ENCODE measurements around the gene AKAP9. TPM values are rescaled to one million over a fixed set of nuclear protein-coding genes. Genes with fewer than 3 reads are reported as not detected.
A peak's percentile ranks its signal among the peaks of the same experiment; 100 is the strongest.
"Not testable (repeated sequence)": the region's sequence is repeated elsewhere in the genome, so short reads cannot be mapped to it uniquely, and the experiment has no call there.

The AKAP9 gene
- total RNA-seq, 1 donor from 2014 or later, result 119 TPM

DNA sequence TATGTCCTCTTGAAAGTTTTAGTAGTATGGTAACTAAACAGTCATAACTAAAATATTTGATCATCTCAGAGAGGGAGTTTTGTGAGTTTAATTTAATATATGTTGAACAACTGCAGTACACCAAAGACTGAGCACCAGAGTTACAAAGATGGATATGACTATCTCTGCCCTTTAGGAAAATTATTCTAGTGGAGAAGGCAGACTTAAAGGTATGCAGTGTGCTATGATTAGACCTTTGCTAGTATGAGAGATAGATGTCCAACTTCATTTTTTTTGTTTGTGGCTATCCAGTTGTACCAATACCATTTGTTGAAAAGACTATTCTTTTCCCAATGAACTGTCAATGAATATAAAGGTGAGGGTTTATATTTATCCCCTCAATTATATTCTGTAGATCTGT is 33.4 kb downstream of the AKAP9 start:
- TF ChIP-seq, protein P1, sequence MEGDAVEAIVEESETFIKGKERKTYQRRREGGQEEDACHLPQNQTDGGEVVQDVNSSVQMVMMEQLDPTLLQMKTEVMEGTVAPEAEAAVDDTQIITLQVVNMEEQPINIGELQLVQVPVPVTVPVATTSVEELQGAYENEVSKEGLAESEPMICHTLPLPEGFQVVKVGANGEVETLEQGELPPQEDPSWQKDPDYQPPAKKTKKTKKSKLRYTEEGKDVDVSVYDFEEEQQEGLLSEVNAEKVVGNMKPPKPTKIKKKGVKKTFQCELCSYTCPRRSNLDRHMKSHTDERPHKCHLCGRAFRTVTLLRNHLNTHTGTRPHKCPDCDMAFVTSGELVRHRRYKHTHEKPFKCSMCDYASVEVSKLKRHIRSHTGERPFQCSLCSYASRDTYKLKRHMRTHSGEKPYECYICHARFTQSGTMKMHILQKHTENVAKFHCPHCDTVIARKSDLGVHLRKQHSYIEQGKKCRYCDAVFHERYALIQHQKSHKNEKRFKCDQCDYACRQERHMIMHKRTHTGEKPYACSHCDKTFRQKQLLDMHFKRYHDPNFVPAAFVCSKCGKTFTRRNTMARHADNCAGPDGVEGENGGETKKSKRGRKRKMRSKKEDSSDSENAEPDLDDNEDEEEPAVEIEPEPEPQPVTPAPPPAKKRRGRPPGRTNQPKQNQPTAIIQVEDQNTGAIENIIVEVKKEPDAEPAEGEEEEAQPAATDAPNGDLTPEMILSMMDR (IDR thresholded peaks at IDR 0.05; ENCODE audit: unreplicated experiment), result no peak
- no peak overlapping the region for H3K4me3 Mint-ChIP-seq
- H3K27me3 Mint-ChIP-seq (ENCODE audit: low read depth), result no peaks in the 10 kb centered on the region
- no peaks in the 10 kb centered on the region for H3K9me3 Mint-ChIP-seq
- peaks cover 6% of the 10 kb centered on the region for H3K4me1 Mint-ChIP-seq
- no peak overlapping the region for H3K27ac Mint-ChIP-seq
- H3K36me3 Mint-ChIP-seq, result peaks cover 20% of the 10 kb centered on the region
- no peak for DNase-seq (ENCODE audit: low spot score in 2 of 2, unreplicated experiment in 2 of 2)

DNA sequence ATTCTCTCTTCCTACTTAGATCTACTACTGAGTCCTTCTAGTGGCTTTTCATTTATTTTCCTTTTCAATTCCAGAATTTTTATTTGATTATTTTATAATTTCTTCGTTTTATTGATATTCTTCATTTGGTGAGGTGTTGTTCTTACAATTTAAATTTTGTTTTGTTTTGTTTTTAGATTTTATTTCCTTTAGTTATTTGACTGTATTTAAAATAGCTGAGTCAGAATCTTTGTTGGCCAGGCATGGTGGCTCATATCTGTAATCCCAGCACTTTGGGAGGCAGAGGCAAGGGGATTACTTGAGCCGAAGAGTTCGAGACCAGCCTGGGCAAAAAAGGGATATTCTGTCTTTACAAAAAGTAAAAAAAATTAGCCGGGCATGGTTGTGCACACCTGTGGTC is 36.1 kb downstream of the AKAP9 start:
- no peaks in the 10 kb centered on the region for H3K4me1 Mint-ChIP-seq

DNA sequence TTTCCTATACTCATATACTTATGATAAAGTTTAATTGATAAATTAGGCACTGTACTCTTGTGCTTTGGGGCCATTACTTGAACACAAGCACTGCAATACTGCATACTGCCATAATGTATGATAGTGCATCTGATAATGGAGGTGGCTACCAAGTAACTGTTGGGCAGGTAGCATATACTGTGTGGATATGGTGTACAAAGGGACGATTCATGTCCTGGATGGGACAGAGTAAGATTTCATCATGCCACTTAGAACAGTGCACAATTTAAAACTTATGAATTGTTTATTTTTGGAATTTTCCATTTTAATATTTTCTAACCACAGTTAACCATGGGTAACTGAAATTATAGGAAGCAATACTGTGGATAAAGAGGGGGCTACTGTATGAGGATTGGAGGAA is 38.9 kb downstream of the AKAP9 start:
- Mint-ChIP-seq H3K4me1 (no peaks in the 10 kb centered on the region), H3K27ac (peak overlapping the region; percentile 53), H3K36me3 (peaks cover 33% of the 10 kb centered on the region), H3K27me3 (ENCODE audit: low read depth) (no peaks in the 10 kb centered on the region), H3K4me3 (no peak overlapping the region), H3K9me3 (peaks cover 16% of the 10 kb centered on the region)
- no peak for DNase-seq (ENCODE audit: low spot score in 2 of 2, unreplicated experiment in 2 of 2)
- TF ChIP-seq, protein P1 (IDR thresholded peaks at IDR 0.05; ENCODE audit: unreplicated experiment), result no peak

More for the DNA sequence above, 36.1 kb downstream of the AKAP9 start:
- Mint-ChIP-seq H3K9me3 (no peaks in the 10 kb centered on the region), H3K4me3 (no peak overlapping the region), H3K27me3 (ENCODE audit: low read depth) (no peaks in the 10 kb centered on the region), H3K36me3 (peaks cover 15% of the 10 kb centered on the region), H3K27ac (no peak overlapping the region)
- DNase-seq (ENCODE audit: low spot score in 2 of 2, unreplicated experiment in 2 of 2), result no peak
- TF ChIP-seq, protein P1 (IDR thresholded peaks at IDR 0.05; ENCODE audit: unreplicated experiment), result no peak

DNA sequence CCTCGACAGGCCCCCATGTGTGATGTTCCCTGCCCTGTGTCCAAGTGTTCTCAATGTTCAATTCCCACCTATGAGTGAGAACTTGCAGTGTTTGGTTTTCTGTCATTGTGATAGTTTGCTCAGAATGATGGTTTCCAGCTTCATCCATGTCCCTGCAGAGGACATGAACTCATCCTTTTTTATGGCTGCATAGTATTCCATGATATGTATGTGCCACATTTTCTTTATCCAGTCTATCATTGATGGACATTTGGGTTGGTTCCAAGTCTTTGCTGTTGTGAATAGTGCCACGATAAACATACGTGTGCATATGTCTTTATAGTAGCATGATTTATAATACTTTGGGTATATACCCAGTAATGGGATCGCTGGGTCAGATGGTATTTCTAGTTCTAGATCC is 41.7 kb downstream of the AKAP9 start:
- Mint-ChIP-seq H3K36me3 (peaks cover 47% of the 10 kb centered on the region), H3K9me3 (peaks cover 21% of the 10 kb centered on the region)
- DNase-seq (ENCODE audit: low spot score in 2 of 2, unreplicated experiment in 2 of 2); H3K27ac Mint-ChIP-seq; H3K4me1 Mint-ChIP-seq; H3K4me3 Mint-ChIP-seq; H3K27me3 Mint-ChIP-seq (ENCODE audit: low read depth): not testable (repeated sequence)

DNA sequence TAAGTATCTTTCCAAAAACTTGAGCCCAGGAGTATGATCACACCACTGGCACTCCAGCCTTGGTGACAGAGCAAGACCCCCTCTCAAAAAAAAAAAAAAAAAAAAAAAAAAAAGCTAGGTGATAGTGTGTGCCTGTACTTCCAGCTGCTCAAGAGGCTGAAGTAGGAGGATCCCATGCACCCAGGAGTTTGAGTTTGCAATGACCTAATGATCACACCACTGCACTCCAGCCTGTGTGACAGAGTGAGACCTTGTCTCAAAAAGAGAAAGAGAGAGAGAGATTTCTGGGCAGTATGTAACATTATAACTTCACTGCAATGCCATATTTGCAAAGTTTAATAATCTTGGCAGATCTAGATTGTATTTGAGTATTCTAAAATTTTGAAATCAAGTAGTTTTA is 47.6 kb downstream of the AKAP9 start:
- no peaks in the 10 kb centered on the region for H3K4me1 Mint-ChIP-seq
- no peak overlapping the region for H3K27ac Mint-ChIP-seq
- peaks cover 17% of the 10 kb centered on the region for H3K9me3 Mint-ChIP-seq
- no peak for DNase-seq (ENCODE audit: low spot score in 2 of 2, unreplicated experiment in 2 of 2)
- TF ChIP-seq, protein P1 (IDR thresholded peaks at IDR 0.05; ENCODE audit: unreplicated experiment), result no peak
- H3K4me3 Mint-ChIP-seq, result no peak overlapping the region
- peaks cover 45% of the 10 kb centered on the region for H3K36me3 Mint-ChIP-seq
- H3K27me3 Mint-ChIP-seq (ENCODE audit: low read depth), result no peaks in the 10 kb centered on the region

DNA sequence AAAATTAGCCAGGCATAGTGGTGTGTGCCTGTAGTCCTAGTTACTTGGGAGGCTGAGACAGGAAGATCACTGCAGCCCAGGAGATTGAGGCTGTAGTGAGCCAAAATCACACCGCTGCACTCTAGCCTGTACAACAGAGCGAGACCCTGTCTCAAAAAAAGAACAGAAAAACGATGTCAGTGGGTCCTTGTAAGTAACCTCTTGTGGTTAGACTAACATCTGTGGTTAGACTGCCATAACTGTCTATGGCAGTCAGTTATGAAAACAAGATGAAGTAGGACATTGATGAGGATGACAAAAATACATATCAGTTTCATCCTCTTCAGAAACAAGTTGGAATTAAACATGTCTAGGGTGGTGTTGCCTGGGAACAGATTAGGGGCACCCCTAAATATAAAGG is 53.3 kb downstream of the AKAP9 start:
- no peak for DNase-seq (ENCODE audit: low spot score in 2 of 2, unreplicated experiment in 2 of 2)
- H3K27ac Mint-ChIP-seq, result no peak overlapping the region
- H3K27me3 Mint-ChIP-seq (ENCODE audit: low read depth), result no peaks in the 10 kb centered on the region

More for the DNA sequence above, 53.3 kb downstream of the AKAP9 start:
- no peaks in the 10 kb centered on the region for H3K4me1 Mint-ChIP-seq
- TF ChIP-seq, protein P1 (IDR thresholded peaks at IDR 0.05; ENCODE audit: unreplicated experiment), result no peak
- peaks cover 32% of the 10 kb centered on the region for H3K36me3 Mint-ChIP-seq
- no peak overlapping the region for H3K4me3 Mint-ChIP-seq
- no peaks in the 10 kb centered on the region for H3K9me3 Mint-ChIP-seq
